ENCODE results near the gene NOS1AP.

DNA sequence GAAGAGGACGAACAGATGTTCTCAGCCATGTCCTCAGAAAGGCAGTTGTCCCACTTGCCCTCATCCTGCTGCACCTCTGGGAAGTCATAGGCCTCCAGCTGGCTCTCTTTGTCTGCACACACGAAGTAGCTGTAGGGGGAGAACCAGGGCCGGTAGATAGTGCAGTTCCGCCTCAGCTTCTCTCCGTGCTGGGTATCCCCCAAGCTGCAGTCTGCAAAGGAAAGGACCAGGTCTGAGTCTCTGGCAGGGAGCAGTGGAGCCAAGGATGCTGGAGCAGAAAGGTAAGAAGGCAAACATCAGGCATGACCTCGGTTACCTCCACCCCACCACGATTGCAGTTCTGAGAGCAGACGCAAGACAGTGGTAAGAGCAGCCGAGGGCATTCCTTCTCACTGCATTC, 304.9 kb downstream of the NOS1AP start:
- TF ChIP-seq POLR2AphosphoS5 (IDR thresholded peaks at IDR 0.05; ENCODE audit: low read depth, low read length): no peak
- TF ChIP-seq, protein P1, sequence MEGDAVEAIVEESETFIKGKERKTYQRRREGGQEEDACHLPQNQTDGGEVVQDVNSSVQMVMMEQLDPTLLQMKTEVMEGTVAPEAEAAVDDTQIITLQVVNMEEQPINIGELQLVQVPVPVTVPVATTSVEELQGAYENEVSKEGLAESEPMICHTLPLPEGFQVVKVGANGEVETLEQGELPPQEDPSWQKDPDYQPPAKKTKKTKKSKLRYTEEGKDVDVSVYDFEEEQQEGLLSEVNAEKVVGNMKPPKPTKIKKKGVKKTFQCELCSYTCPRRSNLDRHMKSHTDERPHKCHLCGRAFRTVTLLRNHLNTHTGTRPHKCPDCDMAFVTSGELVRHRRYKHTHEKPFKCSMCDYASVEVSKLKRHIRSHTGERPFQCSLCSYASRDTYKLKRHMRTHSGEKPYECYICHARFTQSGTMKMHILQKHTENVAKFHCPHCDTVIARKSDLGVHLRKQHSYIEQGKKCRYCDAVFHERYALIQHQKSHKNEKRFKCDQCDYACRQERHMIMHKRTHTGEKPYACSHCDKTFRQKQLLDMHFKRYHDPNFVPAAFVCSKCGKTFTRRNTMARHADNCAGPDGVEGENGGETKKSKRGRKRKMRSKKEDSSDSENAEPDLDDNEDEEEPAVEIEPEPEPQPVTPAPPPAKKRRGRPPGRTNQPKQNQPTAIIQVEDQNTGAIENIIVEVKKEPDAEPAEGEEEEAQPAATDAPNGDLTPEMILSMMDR (IDR thresholded peaks at IDR 0.05): no peak
- TF ChIP-seq, protein P2, sequence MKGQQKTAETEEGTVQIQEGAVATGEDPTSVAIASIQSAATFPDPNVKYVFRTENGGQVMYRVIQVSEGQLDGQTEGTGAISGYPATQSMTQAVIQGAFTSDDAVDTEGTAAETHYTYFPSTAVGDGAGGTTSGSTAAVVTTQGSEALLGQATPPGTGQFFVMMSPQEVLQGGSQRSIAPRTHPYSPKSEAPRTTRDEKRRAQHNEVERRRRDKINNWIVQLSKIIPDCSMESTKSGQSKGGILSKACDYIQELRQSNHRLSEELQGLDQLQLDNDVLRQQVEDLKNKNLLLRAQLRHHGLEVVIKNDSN (IDR thresholded peaks at IDR 0.05; ENCODE audit: borderline replicate concordance, low read depth): no peak
- TF ChIP-seq SMC3 (IDR thresholded peaks at IDR 0.05; ENCODE audit: low read depth, low read length): no peak
- TF ChIP-seq, protein P3, sequence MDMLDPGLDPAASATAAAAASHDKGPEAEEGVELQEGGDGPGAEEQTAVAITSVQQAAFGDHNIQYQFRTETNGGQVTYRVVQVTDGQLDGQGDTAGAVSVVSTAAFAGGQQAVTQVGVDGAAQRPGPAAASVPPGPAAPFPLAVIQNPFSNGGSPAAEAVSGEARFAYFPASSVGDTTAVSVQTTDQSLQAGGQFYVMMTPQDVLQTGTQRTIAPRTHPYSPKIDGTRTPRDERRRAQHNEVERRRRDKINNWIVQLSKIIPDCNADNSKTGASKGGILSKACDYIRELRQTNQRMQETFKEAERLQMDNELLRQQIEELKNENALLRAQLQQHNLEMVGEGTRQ (IDR thresholded peaks at IDR 0.05; ENCODE audit: borderline replicate concordance, low read depth, low read length): no peak
- no peak for TF ChIP-seq SIN3A (IDR thresholded peaks at IDR 0.05; ENCODE audit: borderline replicate concordance, low read depth, low read length)
- TF ChIP-seq YY1 (IDR thresholded peaks at IDR 0.05; ENCODE audit: low read depth): no peak
- TF ChIP-seq FOXJ3 (CRISPR knock-in tag; IDR thresholded peaks at IDR 0.05): no peak
- TF ChIP-seq, protein P4, sequence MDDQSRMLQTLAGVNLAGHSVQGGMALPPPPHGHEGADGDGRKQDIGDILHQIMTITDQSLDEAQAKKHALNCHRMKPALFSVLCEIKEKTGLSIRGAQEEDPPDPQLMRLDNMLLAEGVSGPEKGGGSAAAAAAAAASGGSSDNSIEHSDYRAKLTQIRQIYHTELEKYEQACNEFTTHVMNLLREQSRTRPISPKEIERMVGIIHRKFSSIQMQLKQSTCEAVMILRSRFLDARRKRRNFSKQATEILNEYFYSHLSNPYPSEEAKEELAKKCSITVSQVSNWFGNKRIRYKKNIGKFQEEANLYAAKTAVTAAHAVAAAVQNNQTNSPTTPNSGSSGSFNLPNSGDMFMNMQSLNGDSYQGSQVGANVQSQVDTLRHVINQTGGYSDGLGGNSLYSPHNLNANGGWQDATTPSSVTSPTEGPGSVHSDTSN (IDR thresholded peaks at IDR 0.05): no peak
- no peak for TF ChIP-seq GATA2 (CRISPR knock-in tag; IDR thresholded peaks at IDR 0.05)

Data from SK-N-SH (cell line).